HG02642 (cell line): ENCODE results near the gene CFAP161.
"Not testable (repeated sequence)": the region's sequence is repeated elsewhere in the genome, so short reads cannot be mapped to it uniquely, and the experiment has no call there.

Experiments used
- ATAC-seq: cut with Tn5 transposase; IDR thresholded peaks from one replicate; pipeline ENCODE4 v1.9.1; 2021; ENCODE audit warnings: mild to moderate bottlenecking; ENCODE audit not compliant: unreplicated experiment, poor library complexity

CFAP161 gene

DNA sequence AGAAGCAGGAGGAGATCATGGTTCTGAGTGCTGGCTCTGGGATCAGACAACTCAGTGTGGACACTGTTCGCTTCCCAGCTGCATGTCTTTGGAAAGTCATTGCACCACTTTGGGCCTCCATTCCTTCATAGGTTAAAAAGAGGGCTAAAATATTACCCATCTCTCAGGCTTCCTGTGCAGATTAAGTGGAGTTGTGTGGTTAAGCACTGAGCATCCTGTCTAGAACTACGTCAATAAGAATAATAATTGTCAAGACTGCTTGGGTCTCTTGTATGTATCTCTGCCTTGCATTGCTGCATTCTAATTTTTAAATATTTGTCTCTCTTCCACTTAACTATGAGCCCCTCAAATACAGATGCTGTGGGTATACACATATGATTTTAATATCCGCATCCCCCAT is 22.3 kb downstream of the CFAP161 start:
- no peak for ATAC-seq

DNA sequence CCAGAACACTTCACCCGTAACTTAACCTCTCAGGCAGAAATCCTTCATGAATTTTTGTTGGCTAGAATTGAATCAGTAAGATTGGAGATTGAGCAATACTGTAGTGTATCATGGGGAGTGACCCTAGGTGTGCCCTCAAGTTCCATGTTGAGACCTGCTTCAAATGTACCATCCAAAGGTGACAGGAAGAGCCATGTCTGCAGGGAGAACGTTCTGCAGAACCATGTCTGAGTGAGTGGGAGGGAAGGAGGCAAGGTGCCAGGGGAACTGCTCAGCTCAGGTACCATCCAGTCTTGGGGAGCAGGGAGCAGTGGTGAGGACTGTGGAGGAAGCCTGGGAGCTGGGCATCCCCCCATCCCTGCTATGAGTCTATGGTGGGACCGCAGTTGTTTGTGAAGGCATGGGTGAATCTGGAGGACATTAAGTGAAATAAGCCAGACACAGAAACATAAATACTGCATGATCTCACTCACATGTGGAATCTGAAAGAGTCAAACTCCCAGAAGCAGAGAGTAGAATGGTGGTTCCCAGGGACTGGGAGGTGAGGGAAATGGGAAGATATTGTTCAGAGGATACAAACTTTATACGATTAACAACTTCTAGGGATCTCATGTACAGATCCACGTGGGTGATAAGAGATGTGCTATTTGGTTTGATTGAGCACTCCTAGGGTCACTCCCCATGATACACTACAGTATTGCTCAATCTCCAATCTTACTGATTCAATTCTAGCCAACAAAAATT is 23.3 kb downstream of the CFAP161 start:
- ATAC-seq, result no peak

DNA sequence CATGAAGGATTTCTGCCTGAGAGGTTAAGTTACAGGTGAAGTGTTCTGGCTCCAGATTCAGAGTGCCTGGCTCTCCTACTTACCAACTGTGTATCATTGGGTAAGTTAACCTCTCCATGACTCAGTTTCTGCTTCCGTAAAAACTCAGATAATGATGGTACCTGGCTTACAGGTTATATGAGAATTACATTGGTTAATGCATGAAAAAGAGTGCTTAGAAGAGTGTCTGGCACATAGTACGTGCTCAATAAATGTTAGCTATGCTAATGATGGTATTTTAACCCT is 23.8 kb downstream of the CFAP161 start:
- ATAC-seq, result no peak

DNA sequence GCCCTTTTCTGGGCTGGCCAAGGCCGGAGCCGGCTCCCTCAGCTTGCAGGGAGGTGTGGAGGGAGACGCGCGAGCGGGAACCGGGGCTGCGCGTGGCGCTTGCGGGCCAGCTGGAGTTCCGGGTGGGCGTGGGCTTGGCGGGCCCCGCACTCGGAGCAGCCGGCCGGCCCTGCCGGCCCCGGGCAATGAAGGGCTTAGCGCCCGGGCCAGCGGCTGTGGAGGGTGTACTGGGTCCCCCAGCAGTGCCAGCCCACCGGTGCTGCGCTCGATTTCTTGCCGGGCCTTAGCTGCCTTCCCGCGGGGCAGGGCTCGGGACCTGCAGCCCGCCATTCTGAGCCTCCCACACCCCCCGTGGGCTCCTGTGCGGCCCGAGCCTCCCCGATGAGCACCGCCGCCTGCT is 24.5 kb downstream of the CFAP161 start:
- not testable (repeated sequence) for ATAC-seq

DNA sequence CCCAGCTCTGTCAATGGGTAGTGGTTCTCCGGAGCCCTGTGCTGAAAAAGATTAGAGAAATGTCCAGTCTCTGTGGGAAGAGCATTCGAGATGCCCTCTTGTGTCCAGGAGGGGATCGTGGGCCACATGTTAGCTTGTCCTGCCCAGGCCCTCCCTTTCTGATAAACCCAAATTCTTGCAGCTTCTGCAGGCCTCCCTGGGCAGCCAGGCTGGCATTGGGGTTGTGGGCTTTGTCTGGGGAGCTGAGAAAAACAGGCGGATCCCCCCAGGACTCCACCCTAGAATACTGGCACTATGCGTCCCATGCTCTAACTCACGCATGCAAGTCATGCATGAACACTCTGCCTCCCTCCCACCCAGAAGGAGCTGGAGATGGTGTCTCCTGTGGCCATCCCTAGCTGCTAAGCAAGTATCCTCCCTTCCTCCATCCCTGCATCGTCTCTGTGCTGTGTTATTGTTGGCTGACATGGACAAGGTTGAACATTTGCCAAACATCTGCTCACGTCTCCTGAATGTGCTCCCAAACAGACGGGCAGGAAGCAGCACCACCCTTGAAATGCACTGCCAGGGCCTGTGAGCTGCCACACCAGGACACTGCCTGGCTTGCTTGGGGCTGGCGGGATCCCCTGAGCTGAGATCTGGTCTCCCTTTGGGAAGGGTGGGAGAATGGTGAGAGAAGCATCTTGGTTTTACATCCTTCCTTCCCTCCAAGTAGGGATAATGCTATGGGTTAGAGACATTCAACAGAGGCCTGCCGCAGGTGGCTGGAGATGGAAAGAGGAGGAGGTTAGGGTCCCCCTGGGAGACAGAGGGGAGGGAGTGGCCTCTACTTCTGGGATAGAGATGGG is 26.5 kb downstream of the CFAP161 start:
- ATAC-seq, result no peak

DNA sequence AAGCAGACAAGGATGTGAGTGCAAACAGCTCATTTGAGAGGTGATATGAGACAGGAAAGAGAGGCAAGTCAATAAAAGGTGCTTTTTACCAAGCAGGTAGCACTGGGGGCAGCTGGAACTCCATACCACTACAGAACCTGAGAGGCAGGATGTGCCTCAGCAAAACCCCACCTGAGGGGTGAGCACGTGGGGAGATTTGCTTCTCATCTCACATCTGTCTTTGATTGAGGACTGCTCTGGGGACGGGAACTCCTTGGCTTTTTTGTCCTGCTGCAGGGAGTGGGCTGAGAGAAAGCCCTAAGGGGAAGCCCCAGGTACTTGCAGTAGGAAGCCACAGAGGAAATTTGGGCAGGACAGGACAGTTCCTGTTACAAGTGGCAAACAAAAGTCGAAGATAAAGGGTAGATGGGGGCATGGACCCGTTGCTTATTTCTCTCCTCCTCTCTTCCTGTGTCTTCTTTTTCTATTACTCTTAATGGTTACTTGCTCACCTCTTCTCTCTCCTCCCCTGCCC is 27.1 kb downstream of the CFAP161 start:
- no peak for ATAC-seq

DNA sequence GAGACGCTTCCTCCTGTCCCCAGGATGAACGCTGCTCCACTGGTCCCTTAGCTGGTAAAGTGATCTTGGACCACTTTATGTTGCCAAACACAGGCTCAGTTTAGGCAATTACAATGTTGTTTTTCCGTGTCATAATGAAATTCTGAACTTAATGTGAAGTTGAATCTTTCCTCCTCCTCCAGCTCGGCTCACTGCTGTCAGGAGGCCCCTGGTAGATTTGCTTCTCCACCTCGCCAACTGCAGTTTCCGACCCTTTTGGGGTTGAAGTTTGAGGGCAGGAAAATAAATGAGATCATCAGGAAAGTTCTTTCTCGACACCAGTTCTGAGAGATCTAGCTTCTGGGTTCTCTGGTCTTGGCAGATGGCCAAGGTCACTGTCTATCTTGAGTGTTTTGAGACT is 27.8 kb downstream of the CFAP161 start:
- no peak for ATAC-seq

GRCh38 chr15:81163961-81164800 is 30.1 kb downstream of the CFAP161 start:
- no peak for ATAC-seq

GRCh38 chr15:81165535-81165934 is 31.5 kb downstream of the CFAP161 start:
- ATAC-seq, result no peak

- ATAC-seq, result no peak
Observed at GRCh38 chr15:81166636-81167305, 32.7 kb downstream of the CFAP161 start.

- ATAC-seq, result no peak
Observed at GRCh38 chr15:81168131-81168526, 34.1 kb downstream of the CFAP161 start.

- ATAC-seq, result no peak
Observed at GRCh38 chr15:81168644-81169043, 34.6 kb downstream of the CFAP161 start.

GRCh38 chr15:81170511-81170910 is 36.4 kb downstream of the CFAP161 start:
- ATAC-seq, result no peak

GRCh38 chr15:81171286-81171685 is 37.2 kb downstream of the CFAP161 start:
- ATAC-seq, result no peak

- ATAC-seq, result no peak
Observed at GRCh38 chr15:81174125-81174791, 40.2 kb downstream of the CFAP161 start.

GRCh38 chr15:81174792-81175327 is 40.8 kb downstream of the CFAP161 start:
- ATAC-seq, result no peak

- ATAC-seq, result no peak
Observed at GRCh38 chr15:81175496-81175895, 41.4 kb downstream of the CFAP161 start.

DNA sequence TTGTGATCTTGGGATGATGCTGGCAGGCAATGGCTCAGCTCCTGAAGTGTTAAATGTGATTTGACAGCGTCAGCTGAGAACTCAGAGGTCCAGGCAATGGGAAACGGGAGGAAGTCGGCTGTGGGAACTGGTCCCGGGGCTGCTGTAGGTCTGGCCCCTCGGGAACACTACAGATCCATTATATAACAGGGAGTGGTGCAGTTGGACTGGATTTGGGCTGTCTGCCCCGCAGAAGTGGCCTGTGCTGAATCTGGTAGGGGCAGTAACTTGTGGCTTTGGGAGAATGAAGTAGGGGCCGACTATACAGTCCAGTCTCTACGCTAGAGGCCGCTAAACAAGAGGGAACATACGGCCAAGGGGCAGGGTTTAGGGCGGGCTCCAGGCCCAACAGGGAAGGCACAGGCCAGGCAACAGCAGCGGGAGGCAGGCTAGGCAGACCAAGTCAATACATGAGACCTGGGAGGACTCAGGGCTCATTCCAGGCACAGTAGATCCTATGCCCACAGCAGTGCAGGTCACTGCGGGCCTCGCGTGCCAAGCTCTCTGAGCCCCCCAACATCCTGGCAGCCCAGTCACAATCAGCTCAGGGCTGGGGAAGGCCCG is 42.3 kb downstream of the CFAP161 start:
- ATAC-seq, result no peak

GRCh38 chr15:81178365-81178764 is 44.3 kb downstream of the CFAP161 start:
- no peak for ATAC-seq
